GM12875 (cell line): Measurements from ENCODE around the gene CATSPERZ.
"Not testable (repeated sequence)": the region's sequence is repeated elsewhere in the genome, so short reads cannot be mapped to it uniquely, and the experiment has no call there.

Experiments
- H3K4me3 ChIP-seq: one replicate; pipeline ENCODE4 v1.5.1; 2011; ENCODE audit warnings: low read depth, low read length, control low read depth
- TF ChIP-seq, protein P1 (sequence below): IDR thresholded peaks from 2 replicates; pipeline ENCODE4 v1.5.1; 2011; ENCODE audit warnings: low read depth, mild to moderate bottlenecking, control low read depth, inconsistent platforms, low read length, moderate library complexity, borderline replicate concordance; ENCODE audit not compliant: insufficient read depth

Gene CATSPERZ

DNA sequence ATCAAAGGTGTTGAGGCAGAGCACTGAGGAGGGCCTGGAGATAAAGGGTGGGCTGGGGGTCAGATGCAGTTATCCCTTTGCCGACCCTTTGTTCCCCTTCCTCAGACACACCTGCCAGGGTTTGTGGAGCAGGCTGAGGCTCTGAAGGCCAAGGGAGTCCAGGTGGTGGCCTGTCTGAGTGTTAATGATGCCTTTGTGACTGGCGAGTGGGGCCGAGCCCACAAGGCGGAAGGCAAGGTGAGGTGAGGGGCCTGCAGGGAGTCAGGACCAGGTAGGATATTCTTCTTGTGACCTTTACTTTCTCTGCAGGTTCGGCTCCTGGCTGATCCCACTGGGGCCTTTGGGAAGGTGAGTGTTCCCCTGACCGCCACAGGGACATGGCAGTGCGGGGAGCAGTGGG lies 20.4 kb downstream of the CATSPERZ start:
- no peak overlapping the region for H3K4me3 ChIP-seq
- TF ChIP-seq, protein P1, sequence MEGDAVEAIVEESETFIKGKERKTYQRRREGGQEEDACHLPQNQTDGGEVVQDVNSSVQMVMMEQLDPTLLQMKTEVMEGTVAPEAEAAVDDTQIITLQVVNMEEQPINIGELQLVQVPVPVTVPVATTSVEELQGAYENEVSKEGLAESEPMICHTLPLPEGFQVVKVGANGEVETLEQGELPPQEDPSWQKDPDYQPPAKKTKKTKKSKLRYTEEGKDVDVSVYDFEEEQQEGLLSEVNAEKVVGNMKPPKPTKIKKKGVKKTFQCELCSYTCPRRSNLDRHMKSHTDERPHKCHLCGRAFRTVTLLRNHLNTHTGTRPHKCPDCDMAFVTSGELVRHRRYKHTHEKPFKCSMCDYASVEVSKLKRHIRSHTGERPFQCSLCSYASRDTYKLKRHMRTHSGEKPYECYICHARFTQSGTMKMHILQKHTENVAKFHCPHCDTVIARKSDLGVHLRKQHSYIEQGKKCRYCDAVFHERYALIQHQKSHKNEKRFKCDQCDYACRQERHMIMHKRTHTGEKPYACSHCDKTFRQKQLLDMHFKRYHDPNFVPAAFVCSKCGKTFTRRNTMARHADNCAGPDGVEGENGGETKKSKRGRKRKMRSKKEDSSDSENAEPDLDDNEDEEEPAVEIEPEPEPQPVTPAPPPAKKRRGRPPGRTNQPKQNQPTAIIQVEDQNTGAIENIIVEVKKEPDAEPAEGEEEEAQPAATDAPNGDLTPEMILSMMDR = no peak

DNA sequence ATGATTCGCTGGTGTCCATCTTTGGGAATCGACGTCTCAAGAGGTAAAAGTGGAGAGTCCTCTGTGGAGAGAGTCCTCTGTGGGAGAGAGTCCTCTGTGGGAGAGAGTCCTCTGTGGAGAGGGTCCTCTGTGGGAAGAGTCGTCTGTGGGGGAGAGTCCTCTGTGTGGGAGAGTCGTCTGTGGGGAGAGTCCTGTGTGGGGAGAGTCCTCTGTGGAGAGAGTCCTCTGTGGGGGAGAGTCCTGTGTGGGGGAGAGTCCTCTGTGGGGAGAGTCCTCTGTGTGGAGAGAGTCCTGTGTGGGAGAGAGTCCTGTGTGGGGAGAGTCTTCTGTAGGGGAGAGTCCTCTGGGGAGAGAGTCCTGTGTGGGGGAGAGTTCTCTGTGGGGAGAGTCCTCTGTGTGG lies 20.9 kb downstream of the CATSPERZ start:
- TF ChIP-seq, protein P1 = no peak
- no peak overlapping the region for H3K4me3 ChIP-seq

DNA sequence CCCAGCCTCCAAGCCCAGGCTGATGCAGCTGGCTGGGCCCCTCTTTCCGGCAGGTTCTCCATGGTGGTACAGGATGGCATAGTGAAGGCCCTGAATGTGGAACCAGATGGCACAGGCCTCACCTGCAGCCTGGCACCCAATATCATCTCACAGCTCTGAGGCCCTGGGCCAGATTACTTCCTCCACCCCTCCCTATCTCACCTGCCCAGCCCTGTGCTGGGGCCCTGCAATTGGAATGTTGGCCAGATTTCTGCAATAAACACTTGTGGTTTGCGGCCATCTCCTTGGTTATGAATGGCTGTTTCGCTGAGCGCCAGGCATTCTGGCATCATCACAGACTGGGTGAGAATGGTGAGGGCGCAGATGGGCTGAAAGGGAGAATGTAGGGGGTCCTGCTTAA lies 21.4 kb downstream of the CATSPERZ start:
- no peak overlapping the region for H3K4me3 ChIP-seq
- TF ChIP-seq, protein P1 = no peak

DNA sequence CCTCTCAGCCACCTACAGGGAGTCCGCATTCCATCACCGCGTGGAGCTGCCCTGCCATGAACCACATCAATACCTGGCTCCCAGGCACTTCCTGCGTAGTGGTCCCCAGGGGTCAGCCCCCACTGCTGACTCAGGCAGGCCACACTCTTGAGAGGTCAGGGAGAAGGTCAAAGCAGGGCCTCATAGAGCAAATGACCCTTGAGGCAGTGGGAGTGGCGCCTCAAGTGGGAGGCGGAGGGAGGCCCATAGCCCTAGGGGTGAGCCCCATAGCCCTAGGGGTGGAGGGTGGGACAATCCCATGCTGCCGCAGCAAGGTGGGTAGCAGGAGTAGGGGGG lies 22.7 kb downstream of the CATSPERZ start:
- H3K4me3 ChIP-seq = no peak overlapping the region
- TF ChIP-seq, protein P1 = no peak

DNA sequence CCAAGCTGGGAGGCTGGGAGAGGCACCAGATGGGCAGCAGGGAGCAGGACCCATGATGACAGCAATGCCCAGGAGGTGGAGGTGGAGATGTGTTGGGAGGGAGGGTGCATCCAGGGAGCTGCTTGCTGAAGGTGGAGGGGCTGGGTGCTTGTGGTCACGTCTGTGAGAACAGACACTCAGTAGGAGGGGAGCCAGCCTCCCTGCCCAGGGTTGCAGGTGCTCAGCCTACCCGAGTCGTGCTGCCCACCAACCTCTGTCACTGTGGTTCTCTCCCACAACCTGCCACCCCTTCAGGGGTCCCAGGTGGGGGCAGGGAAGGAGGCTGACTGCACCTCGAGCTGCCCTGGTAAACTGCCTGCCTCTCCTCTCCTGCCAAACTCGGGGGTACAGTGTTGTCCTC lies 23.2 kb downstream of the CATSPERZ start:
- no peak overlapping the region for H3K4me3 ChIP-seq
- TF ChIP-seq, protein P1 = no peak

DNA sequence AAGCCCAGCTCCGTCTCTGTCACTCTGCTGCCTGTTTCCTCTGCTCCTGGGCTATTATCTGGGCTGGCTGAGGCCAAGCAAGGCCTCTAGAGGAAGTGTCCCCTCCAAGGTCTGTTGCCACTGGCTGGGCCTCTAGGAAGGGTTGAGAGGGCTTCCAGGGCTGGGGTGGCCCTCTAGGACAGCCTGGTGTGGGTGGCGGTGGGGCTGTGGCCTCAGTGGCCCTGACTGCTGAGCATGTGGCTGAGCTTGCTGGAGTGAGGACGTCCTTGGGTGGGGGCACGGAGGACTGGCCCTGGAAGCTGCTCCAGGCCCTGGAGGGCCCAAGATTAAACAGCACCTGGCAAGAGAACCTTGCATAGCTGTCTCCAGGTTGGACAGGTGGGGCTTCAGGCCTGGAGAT lies 23.8 kb downstream of the CATSPERZ start:
- not testable (repeated sequence) for H3K4me3 ChIP-seq

DNA sequence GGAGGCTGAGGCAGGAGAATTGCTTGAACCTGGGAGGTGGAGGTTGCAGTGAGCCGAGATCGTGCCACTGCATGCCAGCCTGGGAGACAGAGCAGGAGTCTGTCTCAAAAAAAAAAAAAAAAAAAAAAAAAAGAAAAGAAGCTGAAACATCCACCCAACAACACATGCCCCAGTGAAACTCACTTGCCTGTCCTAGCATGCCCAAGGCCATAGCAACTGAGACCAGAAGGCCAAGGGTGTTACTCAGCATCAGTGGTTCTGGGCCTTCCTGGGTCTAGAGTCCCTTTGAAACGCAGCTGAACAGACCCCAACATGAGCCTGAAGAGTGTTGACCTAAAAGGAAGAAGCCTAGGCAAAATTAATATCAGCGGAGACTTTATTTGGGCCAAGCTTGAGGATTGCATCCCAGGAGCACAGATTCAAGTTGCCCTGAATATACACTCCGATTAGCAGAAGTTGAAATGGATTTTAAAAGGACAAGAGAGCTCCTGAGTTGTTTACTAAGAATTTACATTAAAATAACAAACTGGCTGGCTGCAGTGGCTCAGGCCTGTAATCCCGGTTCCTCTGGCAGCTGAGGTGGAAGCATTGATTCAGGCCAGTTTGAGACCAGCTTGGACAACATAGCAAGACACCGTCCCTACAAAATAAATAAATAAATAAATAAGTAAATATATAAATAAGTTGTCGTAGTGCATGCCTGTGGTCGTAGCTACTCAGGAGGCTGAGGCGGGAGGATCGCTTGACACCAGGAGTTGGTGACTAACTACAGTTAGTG lies 24.7 kb downstream of the CATSPERZ start:
- no peak overlapping the region for H3K4me3 ChIP-seq
- TF ChIP-seq, protein P1 = no peak

DNA sequence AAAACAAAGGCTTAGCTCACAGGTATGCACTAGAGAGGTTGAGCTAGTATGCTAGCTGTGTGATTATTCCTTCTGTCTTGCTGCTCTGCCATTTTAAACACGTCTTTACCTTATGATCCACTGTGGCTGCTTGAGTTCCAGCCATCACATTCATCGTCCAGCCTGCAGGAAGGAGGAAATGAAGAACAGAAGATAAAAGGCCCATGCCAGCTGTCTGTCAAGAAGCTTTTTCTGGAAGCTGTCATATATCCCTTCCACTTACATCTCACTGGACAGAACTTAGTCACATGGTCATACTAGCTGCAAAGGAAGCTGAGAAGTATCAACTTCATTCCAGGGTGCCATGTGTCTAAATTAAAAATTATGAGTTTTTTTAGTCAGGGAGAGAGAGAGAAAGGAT lies 27.2 kb downstream of the CATSPERZ start:
- H3K4me3 ChIP-seq = no peak overlapping the region
- TF ChIP-seq, protein P1 = no peak
